Large intestine (tissue), 12 donors: ENCODE data around the gene AGPS. TPM values are rescaled to one million over a fixed set of nuclear protein-coding genes. Genes with fewer than 3 reads are reported as not detected.
A peak's percentile ranks its signal among the peaks of the same experiment; 100 is the strongest.
"Not testable (repeated sequence)": the region's sequence is repeated elsewhere in the genome, so short reads cannot be mapped to it uniquely, and the experiment has no call there.

Experiments
- DNase-seq, 2 donors: peaks; one replicate each; pipeline versions ENCODE4 v3.0.0 to v3.0.0-alpha.2; 2013
- H3K27ac ChIP-seq: one replicate; pipeline ENCODE4 v1.5.1; 2013; ENCODE audit warnings: low read length
- H3K27me3 ChIP-seq: 2 replicates; pipeline ENCODE4 v1.6.1; 2013; ENCODE audit warnings: low read length; ENCODE audit not compliant: control insufficient read depth, insufficient read depth
- H3K36me3 ChIP-seq: 2 replicates; pipeline ENCODE4 v1.6.1; 2013; ENCODE audit warnings: low read length; ENCODE audit not compliant: control insufficient read depth, insufficient read depth
- H3K4me1 ChIP-seq: one replicate; pipeline ENCODE4 v1.6.1; 2013; ENCODE audit warnings: low read length; ENCODE audit not compliant: control insufficient read depth, insufficient read depth
- H3K4me3 ChIP-seq: one replicate; pipeline ENCODE4 v1.5.1; 2013; ENCODE audit warnings: low read length
- H3K9me3 ChIP-seq: one replicate; pipeline ENCODE4 v1.6.1; 2013; ENCODE audit warnings: mild to moderate bottlenecking, low read depth, low read length, moderate library complexity; ENCODE audit not compliant: control insufficient read depth
- WGBS: methylation state at CpG from one replicate; pipeline ENCODE4 v1.1.5; 2013; ENCODE audit warnings: low lambda C conversion rate; ENCODE audit not compliant: insufficient coverage; 5-methylcytosine and 5-hydroxymethylcytosine counted together
- long read RNA-seq, 11 donors: transcript quantifications; one replicate each; lab custom pipeline, GENCODE V29; 2026
- polyA plus RNA-seq: library from polyadenylated mRNA; unstranded; fragments of 120-200 nt; gene quantifications from one replicate; pipeline ENCODE4 v1.2.1, GENCODE V29; 2013

Gene AGPS
- 24.2 TPM for polyA plus RNA-seq
- long read RNA-seq, donor 1, full-length matches to known transcripts, result 2 of 2 reads
- long read RNA-seq, donor 1, partial matches to known transcripts, result 0 of 2 reads
- long read RNA-seq, donor 1, other reads (novel, unspliced or antisense), result 0 of 2 reads
- long read RNA-seq, donor 2, full-length matches to known transcripts, result 2 of 2 reads
- long read RNA-seq, donor 2, partial matches to known transcripts, result 0 of 2 reads
- long read RNA-seq, donor 2, other reads (novel, unspliced or antisense), result 0 of 2 reads
- long read RNA-seq, donor 3, result 0 reads
- long read RNA-seq, donor 4, result 0 reads
- long read RNA-seq, donor 5, full-length matches to known transcripts, result 6 of 6 reads
- long read RNA-seq, donor 5, partial matches to known transcripts, result 0 of 6 reads
- long read RNA-seq, donor 5, other reads (novel, unspliced or antisense), result 0 of 6 reads
- long read RNA-seq, donor 6, full-length matches to known transcripts, result 7 of 7 reads
- long read RNA-seq, donor 6, partial matches to known transcripts, result 0 of 7 reads
- long read RNA-seq, donor 6, other reads (novel, unspliced or antisense), result 0 of 7 reads
- long read RNA-seq, donor 7, full-length matches to known transcripts, result 3 of 14 reads
- long read RNA-seq, donor 7, partial matches to known transcripts, result 11 of 14 reads
- long read RNA-seq, donor 7, other reads (novel, unspliced or antisense), result 0 of 14 reads
- long read RNA-seq, donor 8, full-length matches to known transcripts, result 5 of 5 reads
- long read RNA-seq, donor 8, partial matches to known transcripts, result 0 of 5 reads
- long read RNA-seq, donor 8, other reads (novel, unspliced or antisense), result 0 of 5 reads
- long read RNA-seq, donor 9, full-length matches to known transcripts, result 2 of 11 reads
- long read RNA-seq, donor 9, partial matches to known transcripts, result 9 of 11 reads
- long read RNA-seq, donor 9, other reads (novel, unspliced or antisense), result 0 of 11 reads
- long read RNA-seq, donor 10, full-length matches to known transcripts, result 8 of 15 reads
- long read RNA-seq, donor 10, partial matches to known transcripts, result 7 of 15 reads
- long read RNA-seq, donor 10, other reads (novel, unspliced or antisense), result 0 of 15 reads
- long read RNA-seq, donor 11, full-length matches to known transcripts, result 9 of 9 reads
- long read RNA-seq, donor 11, partial matches to known transcripts, result 0 of 9 reads
- long read RNA-seq, donor 11, other reads (novel, unspliced or antisense), result 0 of 9 reads

DNA sequence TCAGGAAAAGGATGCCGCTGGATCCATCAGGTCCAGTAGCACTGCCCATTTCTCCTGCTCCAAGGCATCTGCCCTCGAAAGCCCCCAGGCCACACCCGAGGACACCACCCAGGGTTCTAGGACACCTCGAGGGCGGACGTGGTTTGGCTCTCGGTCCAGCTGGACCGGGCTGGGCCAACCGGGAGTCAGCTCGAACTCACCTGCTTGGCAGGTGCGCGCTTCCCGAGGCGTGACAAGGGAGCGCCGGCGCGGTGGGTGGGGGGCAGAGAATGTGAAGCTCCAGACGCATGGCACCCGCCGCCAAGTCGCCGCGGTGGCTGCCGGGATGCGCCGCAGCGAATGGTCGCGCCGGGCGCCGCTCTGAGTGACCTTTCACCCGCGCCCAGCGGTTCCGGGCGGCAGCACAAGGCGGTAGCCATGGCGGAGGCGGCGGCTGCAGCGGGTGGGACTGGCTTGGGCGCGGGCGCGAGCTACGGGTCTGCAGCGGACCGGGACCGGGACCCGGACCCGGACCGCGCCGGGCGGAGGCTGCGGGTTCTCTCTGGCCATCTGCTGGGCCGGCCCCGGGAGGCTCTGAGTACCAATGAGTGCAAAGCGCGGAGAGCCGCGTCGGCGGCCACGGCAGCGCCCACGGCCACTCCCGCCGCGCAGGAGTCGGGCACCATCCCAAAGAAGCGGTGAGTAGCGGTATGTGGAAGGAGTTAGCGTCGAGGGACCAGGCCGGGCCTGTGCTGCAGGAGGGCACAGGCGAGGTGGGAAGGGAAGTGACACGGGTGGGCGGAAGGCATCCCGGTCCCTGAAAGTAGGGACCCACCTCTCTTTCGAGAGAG is at the start of gene AGPS:
Gene AGPS (plus strand): TSS at position 401 of the 830 bp plus-strand sequence. CDS start 17 bp downstream, at position 418.
- no peaks in the 10 kb centered on the region for H3K27me3 ChIP-seq
- peak within 1 kb of the TSS; percentile 87 for H3K4me3 ChIP-seq
- no peaks in the 10 kb centered on the region for H3K9me3 ChIP-seq
- peak; percentile 80 to 90 for DNase-seq
- WGBS, result 0% methylated on average over 3 of the region's 83 CpGs
- H3K4me1 ChIP-seq, result peaks cover 9% of the 10 kb centered on the region
- no peaks in the 10 kb centered on the region for H3K36me3 ChIP-seq
- peak within 1 kb of the TSS; percentile 79 for H3K27ac ChIP-seq

DNA sequence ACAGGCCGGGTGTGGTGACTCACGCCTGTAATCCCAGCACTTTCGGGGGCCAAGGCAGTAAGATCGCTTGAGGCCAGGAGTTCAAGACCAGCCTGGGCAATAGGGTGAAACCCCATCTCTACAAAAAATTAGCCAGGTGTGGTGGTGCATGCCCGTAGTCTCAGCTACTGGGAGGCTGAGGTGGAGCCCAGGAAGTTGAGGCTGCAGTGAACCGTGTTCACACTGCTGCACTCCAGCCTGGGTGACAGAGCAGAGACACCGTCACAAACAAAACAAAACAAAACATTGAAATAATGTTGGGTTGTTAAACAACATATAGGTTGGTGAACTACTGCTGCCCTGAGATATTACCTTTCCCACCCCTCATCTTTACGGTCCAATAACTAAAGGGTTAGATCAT is 48.8 kb upstream of the AGPS start:
- Histone ChIP-seq H3K4me3 (no peak overlapping the region), H3K36me3 (no peaks in the 10 kb centered on the region), H3K4me1 (no peaks in the 10 kb centered on the region), H3K27me3 (no peaks in the 10 kb centered on the region), H3K27ac (no peak overlapping the region), H3K9me3 (no peaks in the 10 kb centered on the region)
- no peak for DNase-seq
- WGBS, result 100% methylated on average over 1 of the region's 8 CpGs

DNA sequence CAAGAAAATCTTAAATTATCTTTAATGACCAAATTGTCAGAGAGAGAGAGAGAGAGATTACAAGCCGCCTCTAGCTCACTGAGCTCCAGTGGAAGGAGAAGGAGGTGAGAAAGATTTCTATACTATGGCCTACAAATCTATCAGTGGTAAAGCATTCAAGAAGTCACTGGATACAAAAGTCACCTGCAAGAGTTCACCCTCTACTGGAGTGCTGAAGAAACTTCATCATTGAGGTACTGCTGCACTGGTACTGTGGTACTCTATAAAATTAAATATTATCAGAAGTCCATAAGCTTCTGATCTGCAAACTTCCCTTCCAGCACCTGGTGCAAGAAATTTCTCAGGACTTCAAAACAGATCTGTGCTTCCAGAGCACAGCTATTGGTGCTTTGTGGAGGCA is 48.3 kb upstream of the AGPS start:
- Histone ChIP-seq H3K9me3 (no peaks in the 10 kb centered on the region), H3K4me3 (no peak overlapping the region)
- 100% methylated on average over 1 of the region's 1 CpG for WGBS

DNA sequence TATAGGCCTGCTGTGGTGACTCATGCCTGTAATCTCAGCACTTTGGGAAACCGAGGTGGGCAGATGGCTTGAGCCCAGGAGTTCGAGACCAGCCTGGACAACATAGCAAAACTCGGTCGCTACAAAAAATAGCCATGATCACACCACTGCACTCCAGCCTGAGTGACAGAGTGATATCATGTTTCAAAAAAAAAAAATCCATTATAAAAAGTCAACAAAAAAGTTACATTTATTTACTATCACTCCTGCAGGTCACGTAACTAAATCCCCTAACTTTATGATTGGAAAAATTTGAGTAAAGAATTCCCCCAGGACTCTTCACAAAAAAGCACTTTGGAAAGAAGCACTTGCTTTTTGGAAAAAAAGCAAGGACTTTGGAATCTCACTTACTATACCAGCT is 46.4 kb upstream of the AGPS start:
- Histone ChIP-seq H3K4me3 (no peak overlapping the region), H3K9me3 (no peaks in the 10 kb centered on the region), H3K27me3 (no peaks in the 10 kb centered on the region), H3K4me1 (no peaks in the 10 kb centered on the region), H3K36me3 (no peaks in the 10 kb centered on the region), H3K27ac (no peak overlapping the region)
- WGBS, result 90% methylated on average over 2 of the region's 5 CpGs
- DNase-seq, result no peak

More for the DNA sequence above, 48.3 kb upstream of the AGPS start:
- Histone ChIP-seq H3K4me1 (no peaks in the 10 kb centered on the region), H3K27ac (no peak overlapping the region), H3K27me3 (no peaks in the 10 kb centered on the region), H3K36me3 (no peaks in the 10 kb centered on the region)
- no peak for DNase-seq

DNA sequence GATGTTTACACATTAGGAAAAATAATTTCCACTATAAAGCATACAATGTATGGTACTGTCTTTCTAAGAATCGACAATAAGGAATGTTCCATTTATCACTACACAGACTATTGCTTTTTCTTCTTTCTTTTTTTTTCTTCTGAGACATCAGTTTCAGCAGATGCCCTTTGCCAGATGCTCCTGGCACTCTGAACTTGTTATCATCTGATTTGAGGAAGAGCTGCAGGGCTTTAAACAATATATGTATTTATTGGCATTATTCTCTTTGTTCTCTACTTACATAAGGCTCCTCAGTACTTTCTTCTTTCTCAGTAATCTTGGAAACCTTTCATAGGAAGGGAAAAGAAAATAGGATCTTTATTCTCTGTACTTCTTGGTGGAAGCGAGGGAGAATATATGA is 45.0 kb upstream of the AGPS start:
- DNase-seq, result no peak
- Histone ChIP-seq H3K4me1 (no peaks in the 10 kb centered on the region), H3K36me3 (no peaks in the 10 kb centered on the region), H3K27me3 (no peaks in the 10 kb centered on the region), H3K4me3 (no peak overlapping the region), H3K9me3 (no peaks in the 10 kb centered on the region), H3K27ac (no peak overlapping the region)
- 50% methylated on average over 1 of the region's 2 CpGs for WGBS

DNA sequence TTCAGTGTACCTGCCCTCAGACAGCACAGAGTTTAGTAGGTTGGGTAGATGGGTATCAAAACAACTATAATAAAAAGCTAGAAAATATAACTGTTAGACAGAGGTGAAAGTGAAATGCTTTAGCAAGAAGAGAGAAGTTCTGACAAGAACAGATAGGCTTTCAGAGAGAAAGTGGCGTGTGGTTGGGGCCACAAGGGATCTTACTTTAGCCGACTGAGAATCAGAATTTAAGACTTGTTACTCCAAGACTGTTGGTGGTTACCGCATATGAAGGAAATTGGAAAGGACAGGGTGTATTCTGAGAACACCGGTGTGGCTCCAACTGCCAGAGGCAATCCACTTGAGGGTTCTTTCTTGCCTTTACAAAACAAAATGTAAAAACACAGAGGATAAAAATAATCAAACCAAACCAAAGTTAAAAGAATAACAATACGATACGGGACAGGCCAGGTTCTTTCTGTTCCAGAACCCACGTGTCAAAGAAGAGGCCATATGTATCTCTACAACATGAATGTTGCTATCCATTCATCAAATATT is 44.4 kb upstream of the AGPS start:
- WGBS, result 100% methylated on average over 1 of the region's 7 CpGs
- H3K4me1 ChIP-seq, result peaks cover 3% of the 10 kb centered on the region
- no peak overlapping the region for H3K4me3 ChIP-seq
- H3K27me3 ChIP-seq, result no peaks in the 10 kb centered on the region
- H3K27ac ChIP-seq, result no peak overlapping the region
- no peak for DNase-seq
- H3K36me3 ChIP-seq, result no peaks in the 10 kb centered on the region
- H3K9me3 ChIP-seq, result no peaks in the 10 kb centered on the region

DNA sequence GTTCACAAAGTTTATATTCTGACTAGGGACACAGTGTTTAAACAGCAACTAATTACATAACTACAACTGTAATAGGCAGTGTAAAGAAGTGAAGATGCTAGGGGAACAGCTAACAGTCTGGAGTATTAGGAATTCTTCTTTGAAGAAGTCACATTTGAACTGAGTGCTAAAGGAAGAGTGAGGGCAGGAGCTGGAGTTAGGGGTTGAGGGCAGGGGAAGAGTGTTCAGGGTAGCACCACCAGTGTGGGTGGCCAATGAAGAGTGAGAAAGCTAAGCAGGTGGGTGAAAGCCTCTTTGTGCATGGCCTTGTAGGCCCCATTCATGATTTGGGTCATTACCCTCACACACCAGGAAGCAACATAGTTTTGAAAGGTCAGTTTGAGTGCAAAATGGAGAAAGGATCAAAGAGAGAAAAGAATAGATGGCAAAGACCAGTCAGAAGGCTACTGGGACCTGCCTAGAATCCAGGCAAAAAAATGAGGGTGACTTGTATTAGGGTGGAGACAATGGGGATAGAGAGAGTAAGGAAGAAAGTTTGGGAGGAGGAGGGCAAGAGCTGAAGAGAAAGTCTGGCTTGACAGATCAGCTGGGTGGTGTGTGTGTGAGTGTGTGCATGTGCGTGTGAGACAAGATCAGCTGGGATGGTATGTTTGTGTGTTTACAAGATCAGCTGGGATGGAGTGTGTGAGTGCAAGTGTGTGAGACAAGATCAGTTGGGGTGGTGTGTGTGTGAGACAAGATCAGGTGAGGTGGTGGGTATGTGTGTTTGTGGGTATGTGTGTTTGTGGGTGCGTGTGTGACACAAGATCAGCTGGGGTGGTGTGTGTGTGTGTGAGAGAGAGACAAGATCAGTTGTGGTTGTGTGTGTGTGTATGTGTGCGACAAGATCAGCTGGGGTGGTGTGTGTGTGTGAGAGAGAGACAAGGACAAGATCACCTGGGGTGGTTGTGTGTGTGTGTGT is 43.6 kb upstream of the AGPS start:
- H3K27ac ChIP-seq, result no peak overlapping the region
- H3K4me3 ChIP-seq, result no peak overlapping the region
- WGBS, result no CpG with 5 or more reads among the region's 3 CpGs
- DNase-seq, result no peak
- no peaks in the 10 kb centered on the region for H3K9me3 ChIP-seq
- no peaks in the 10 kb centered on the region for H3K36me3 ChIP-seq
- no peaks in the 10 kb centered on the region for H3K27me3 ChIP-seq
- H3K4me1 ChIP-seq, result peaks cover 3% of the 10 kb centered on the region

DNA sequence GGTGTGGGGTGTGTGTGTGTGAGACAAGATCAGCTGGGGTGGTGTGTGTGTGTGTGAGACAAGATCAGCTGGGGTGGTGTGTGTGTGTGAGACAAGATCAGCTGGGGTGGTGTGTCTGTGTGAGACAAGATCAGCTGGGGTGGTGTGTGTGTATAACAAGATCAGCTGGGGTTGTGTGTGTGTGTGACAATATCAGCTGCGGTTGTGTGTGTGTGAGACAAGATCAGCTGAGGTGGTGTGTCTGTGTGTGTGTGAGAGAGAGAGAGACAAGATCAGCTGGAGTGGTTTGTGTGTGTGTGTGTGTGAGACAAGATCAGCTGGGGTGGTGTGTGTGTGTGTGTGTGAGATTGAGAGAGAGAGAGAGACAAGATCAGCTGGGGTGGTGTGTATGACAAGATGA is 41.9 kb upstream of the AGPS start:
- not testable (repeated sequence) for H3K27ac ChIP-seq, H3K27me3 ChIP-seq, H3K9me3 ChIP-seq, DNase-seq, H3K4me3 ChIP-seq, H3K36me3 ChIP-seq, H3K4me1 ChIP-seq
- no CpG with 5 or more reads among the region's 1 CpG for WGBS

DNA sequence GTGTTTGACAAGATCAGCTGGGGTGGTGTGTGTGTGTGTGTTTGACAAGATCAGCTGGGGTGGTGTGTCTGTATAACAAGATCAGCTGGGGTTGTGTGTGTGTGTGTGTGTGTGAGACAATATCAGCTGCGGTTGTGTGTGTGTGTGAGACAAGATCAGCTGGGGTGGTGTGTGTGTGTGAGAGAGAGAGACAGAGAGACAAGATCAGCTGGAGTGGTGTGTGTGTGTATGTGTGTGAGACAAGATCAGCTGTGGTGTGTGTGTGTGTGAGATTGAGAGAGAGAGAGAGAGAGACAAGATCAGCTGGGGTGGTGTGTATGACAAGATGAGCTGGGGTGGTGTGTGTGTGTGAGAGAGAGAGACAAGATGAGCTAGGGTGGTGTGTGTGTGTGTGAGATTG is 41.5 kb upstream of the AGPS start:
- not testable (repeated sequence) for H3K9me3 ChIP-seq, H3K4me3 ChIP-seq, H3K36me3 ChIP-seq, H3K27me3 ChIP-seq, DNase-seq, H3K4me1 ChIP-seq, H3K27ac ChIP-seq
- WGBS, result no CpG with 5 or more reads among the region's 1 CpG
